Tibial nerve (tissue), 4 donors: ENCODE data around the gene KIFBP. TPM values are rescaled to one million over a fixed set of nuclear protein-coding genes. Genes with fewer than 3 reads are reported as not detected.
"Not testable (repeated sequence)": the region's sequence is repeated elsewhere in the genome, so short reads cannot be mapped to it uniquely, and the experiment has no call there.

Experiments
- DNase-seq, 2 donors: peaks; one replicate each; pipeline ENCODE4 v3.0.0-alpha.2; 2019; ENCODE audit warnings: low spot score in 2 of 2
- H3K27ac ChIP-seq, 4 donors: fragments of 200-600 bp; sonication (generic) in 3 of 4; one replicate each; pipeline ENCODE4 v1.5.1; 2017 to 2019; ENCODE audit warnings: mild to moderate bottlenecking in 1 of 4
- H3K27me3 ChIP-seq, 2 donors: fragments of 200-600 bp; sonication (generic) in 1 of 2; one replicate each; pipeline versions ENCODE4 v1.5.1 to v1.6.0; 2017 to 2019
- H3K36me3 ChIP-seq, 3 donors: fragments of 200-600 bp; sonication (generic); one replicate each; pipeline ENCODE4 v1.5.1; 2018 to 2019
- H3K4me1 ChIP-seq, 4 donors: fragments of 200-600 bp; sonication (generic) in 3 of 4; one replicate each; pipeline ENCODE4 v1.5.1; 2017 to 2019
- H3K4me3 ChIP-seq, 4 donors: fragments of 200-600 bp; sonication (generic) in 3 of 4; one replicate each; pipeline ENCODE4 v1.5.1; 2017 to 2019; ENCODE audit warnings: mild to moderate bottlenecking in 1 of 4, moderate library complexity in 1 of 4
- H3K9me3 ChIP-seq, 4 donors: fragments of 200-600 bp; sonication (generic) in 3 of 4; one replicate each; pipeline ENCODE4 v1.5.1; 2017 to 2019
- CTCF ChIP-seq, 5 experiments: fragments of 200-600 bp in 3 of 5; fragments of 450-650 bp in 2 of 5; sonication (generic) in 3 of 5; IDR thresholded peaks; one replicate each; pipeline ENCODE4 v1.5.1; 2016 to 2019; ENCODE audit warnings: antibody characterized with exemption in 5 of 5, mild to moderate bottlenecking in 3 of 5, moderate library complexity in 2 of 5
- EP300 ChIP-seq, 2 donors: sonication (generic); formaldehyde crosslinking; IDR thresholded peaks; one replicate each; pipeline ENCODE4 v1.6.1; 2017; ENCODE audit warnings: antibody characterized with exemption in 2 of 2, mild to moderate bottlenecking in 1 of 2
- POLR2A ChIP-seq, 2 donors: fragments of 450-650 bp; IDR thresholded peaks; one replicate each; pipeline ENCODE4 v1.6.1; 2017; ENCODE audit warnings: antibody characterized with exemption in 2 of 2, mild to moderate bottlenecking in 2 of 2, moderate library complexity in 2 of 2
- WGBS, 2 donors: methylation state at CpG; one replicate each; pipeline ENCODE4 v1.1.5; 2018; 5-methylcytosine and 5-hydroxymethylcytosine counted together
- total RNA-seq, 4 donors: library from RNA; depleted of rRNA; stranded (reverse); fragments of >200 nt; gene quantifications; one replicate each; pipeline ENCODE4 v1.1.0, GENCODE V29; 2016

KIFBP gene
- total RNA-seq, 4 donors from 2014 or later = 28.0 to 51.3 (median 43.5) TPM

GRCh38 chr10:68959695-68960527, 28.7 kb upstream of the KIFBP start:
- Histone ChIP-seq H3K36me3 (peaks cover 0 to 51% (median 11%) of the 10 kb centered on the region in 3 donors), H3K9me3 (no peaks in the 10 kb centered on the region), H3K4me3 (no peak overlapping the region), H3K4me1 (peaks cover 0 to 31% (median 7%) of the 10 kb centered on the region in 4 donors), H3K27me3 (no peaks in the 10 kb centered on the region), H3K27ac (no peak overlapping the region)
- TF ChIP-seq CTCF (IDR thresholded peaks at IDR 0.05) (no peak), POLR2A (IDR thresholded peaks at IDR 0.05) (no peak), EP300 (IDR thresholded peaks at IDR 0.05) (no peak)
- WGBS, 2 donors = 89 to 92% methylated on average over 4 of the region's 4 CpGs
- no peak for DNase-seq

- TF ChIP-seq CTCF (IDR thresholded peaks at IDR 0.05) = no peak
- no peak for TF ChIP-seq POLR2A (IDR thresholded peaks at IDR 0.05)
- TF ChIP-seq EP300 (IDR thresholded peaks at IDR 0.05) = no peak
- DNase-seq = no peak
- peaks cover 0 to 83% (median 30%) of the 10 kb centered on the region in 3 donors for H3K36me3 ChIP-seq
- WGBS, 2 donors = 89 to 93% methylated on average over 4 of the region's 4 CpGs
- H3K9me3 ChIP-seq = no peaks in the 10 kb centered on the region
- H3K4me3 ChIP-seq = no peak overlapping the region
- H3K27me3 ChIP-seq = no peaks in the 10 kb centered on the region
- H3K27ac ChIP-seq = no peak overlapping the region
- H3K4me1 ChIP-seq = peaks cover 0 to 11% (median 0%) of the 10 kb centered on the region in 4 donors
Observed at GRCh38 chr10:68963151-68963550, 25.5 kb upstream of the KIFBP start.

GRCh38 chr10:68973975-68974374, 14.6 kb upstream of the KIFBP start:
- no peak for TF ChIP-seq POLR2A (IDR thresholded peaks at IDR 0.05)
- TF ChIP-seq EP300 (IDR thresholded peaks at IDR 0.05) = no peak
- TF ChIP-seq CTCF (IDR thresholded peaks at IDR 0.05) = no peak
- H3K36me3 ChIP-seq = peaks cover 2 to 100% (median 61%) of the 10 kb centered on the region in 3 donors
- WGBS, 2 donors = 85 to 87% methylated on average over 5 of the region's 5 CpGs
- no peak overlapping the region for H3K4me3 ChIP-seq
- no peaks in the 10 kb centered on the region for H3K27me3 ChIP-seq
- H3K27ac ChIP-seq = no peak overlapping the region
- DNase-seq = no peak
- H3K9me3 ChIP-seq = no peaks in the 10 kb centered on the region
- no peaks in the 10 kb centered on the region for H3K4me1 ChIP-seq

- H3K4me3 ChIP-seq, H3K27me3 ChIP-seq, H3K27ac ChIP-seq, H3K9me3 ChIP-seq, H3K4me1 ChIP-seq, DNase-seq: not testable (repeated sequence)
- peaks cover 2 to 99% (median 44%) of the 10 kb centered on the region in 3 donors for H3K36me3 ChIP-seq
- WGBS, 2 donors = 95 to 96% methylated on average over 5 of the region's 5 CpGs
Observed at GRCh38 chr10:68975936-68976473, 12.6 kb upstream of the KIFBP start.

GRCh38 chr10:68979738-68980137, 8.9 kb upstream of the KIFBP start:
- not testable (repeated sequence) for H3K4me1 ChIP-seq, H3K27ac ChIP-seq, H3K4me3 ChIP-seq, H3K27me3 ChIP-seq, DNase-seq, H3K9me3 ChIP-seq
- whole genome bisulfite sequencing, 2 donors = 86 to 91% methylated on average over 6 of the region's 6 CpGs
- H3K36me3 ChIP-seq = peaks cover 2 to 93% (median 19%) of the 10 kb centered on the region in 3 donors

GRCh38 chr10:68981074-68981473, 7.5 kb upstream of the KIFBP start:
- Histone ChIP-seq H3K27ac (no peak overlapping the region), H3K36me3 (peaks cover 0 to 90% (median 12%) of the 10 kb centered on the region in 3 donors)

More at GRCh38 chr10:68981074-68981473, 7.5 kb upstream of the KIFBP start:
- 90 to 96% methylated on average over 1 of the region's 1 CpG for whole genome bisulfite sequencing, 2 donors
- Histone ChIP-seq H3K9me3 (no peaks in the 10 kb centered on the region), H3K4me1 (no peaks in the 10 kb centered on the region), H3K4me3 (no peak overlapping the region), H3K27me3 (no peaks in the 10 kb centered on the region)
- no peak for DNase-seq
- TF ChIP-seq POLR2A (IDR thresholded peaks at IDR 0.05) = no peak
- no peak for TF ChIP-seq EP300 (IDR thresholded peaks at IDR 0.05)
- TF ChIP-seq CTCF (IDR thresholded peaks at IDR 0.05) = no peak
